ENCODE measurements around the gene EMSY.

Gene EMSY

GRCh38 chr11:76410851-76411357 is 33.9 kb upstream of the EMSY start:
- no peak for TF ChIP-seq CTCF (IDR thresholded peaks at IDR 0.05; ENCODE audit: control extremely low read depth, extremely low read depth, low read depth, missing control alignments)
- POLR2A ChIA-PET, result no interaction called here
- CTCF ChIA-PET, result interaction anchor here (1.2 to 2.3 kb wide), 2 partner anchors 10 to 14 kb away, joined by 3 to 8 read pairs; no protein-coding TSS in a partner anchor
- no peak for DNase-seq (ENCODE audit: extremely low spot score)

DNA sequence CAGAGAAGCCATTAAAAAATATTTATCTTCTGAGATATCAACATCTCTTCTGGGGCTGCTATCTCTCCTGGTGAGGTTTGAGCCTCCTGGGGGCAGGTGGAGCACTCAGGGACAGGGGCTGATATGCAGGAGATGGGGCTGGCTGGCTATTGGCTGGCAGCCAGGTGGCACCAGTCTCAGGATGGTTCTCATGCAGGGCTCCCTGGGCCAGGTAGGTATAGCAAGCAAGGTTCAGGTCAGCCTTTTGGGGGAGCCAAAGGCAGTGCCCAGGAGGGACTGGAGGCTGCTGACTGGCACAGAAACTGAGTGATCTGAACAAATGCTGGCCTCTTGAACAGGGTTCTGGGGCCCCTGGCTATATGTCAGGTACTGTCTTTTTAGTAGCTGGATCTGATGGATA is 29.7 kb upstream of the EMSY start:
- POLR2A ChIA-PET, result no interaction called here
- TF ChIP-seq CTCF (IDR thresholded peaks at IDR 0.05; ENCODE audit: control extremely low read depth, extremely low read depth, low read depth, missing control alignments), result peak; percentile 14
- CTCF ChIA-PET, result interaction anchor here (1.2 to 2.9 kb wide), 2 partner anchors 10 to 15 kb away, joined by 3 to 12 read pairs; no protein-coding TSS in a partner anchor
- DNase-seq (ENCODE audit: extremely low spot score), result no peak

DNA sequence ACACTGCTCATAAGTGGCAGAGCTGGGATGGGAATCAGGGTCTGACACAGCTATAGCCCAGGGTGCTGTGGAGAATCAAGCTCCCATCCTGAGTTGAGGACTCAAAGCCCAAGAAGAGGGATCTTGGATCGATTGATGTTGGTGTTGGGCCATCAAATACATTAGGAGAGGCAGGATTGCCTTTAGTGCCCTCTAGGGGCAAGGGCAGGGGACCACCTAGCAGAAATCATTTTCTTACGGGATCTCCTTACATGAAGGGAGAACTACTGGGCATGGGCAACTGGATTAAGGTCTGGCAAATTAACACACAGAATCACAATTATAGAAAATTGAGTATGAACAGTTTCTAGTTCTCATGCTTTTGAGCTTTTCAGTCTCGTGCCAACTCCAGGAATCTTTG is 24.9 kb upstream of the EMSY start:
- CTCF ChIA-PET, result interaction anchor here (0.8 to 2.0 kb wide), 12 partner anchors 8 to 212 kb away, joined by 3 to 14 read pairs (median 4); no protein-coding TSS in a partner anchor
- POLR2A ChIA-PET, result no interaction called here
- DNase-seq (ENCODE audit: extremely low spot score), result peak; percentile 34
- peak; percentile 43 for TF ChIP-seq CTCF (IDR thresholded peaks at IDR 0.05; ENCODE audit: control extremely low read depth, extremely low read depth, low read depth, missing control alignments)

DNA sequence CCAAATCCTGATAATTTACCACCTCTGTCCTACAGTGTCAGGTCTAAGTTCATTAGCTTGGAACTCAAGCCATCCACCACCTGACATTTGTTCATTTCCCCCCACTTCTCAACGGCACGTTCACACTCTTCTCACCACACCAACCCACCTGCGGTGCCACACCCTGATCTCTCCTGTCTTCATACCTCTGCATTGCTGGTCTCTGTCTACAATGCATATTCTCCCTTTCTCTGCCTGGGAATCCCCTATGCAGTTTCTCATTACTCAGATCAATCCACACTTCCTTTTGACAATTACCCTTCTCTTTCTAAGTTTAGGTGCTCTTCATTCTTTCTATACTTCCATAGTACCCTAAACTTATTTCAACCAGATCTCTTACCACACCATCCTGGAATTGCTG is 20.4 kb upstream of the EMSY start:
- peak; percentile 57 for DNase-seq (ENCODE audit: extremely low spot score)
- POLR2A ChIA-PET, result interaction anchor here (0.6 kb wide), 1 partner anchor 270 kb away, joined by 4 read pairs; no protein-coding TSS in a partner anchor

DNA sequence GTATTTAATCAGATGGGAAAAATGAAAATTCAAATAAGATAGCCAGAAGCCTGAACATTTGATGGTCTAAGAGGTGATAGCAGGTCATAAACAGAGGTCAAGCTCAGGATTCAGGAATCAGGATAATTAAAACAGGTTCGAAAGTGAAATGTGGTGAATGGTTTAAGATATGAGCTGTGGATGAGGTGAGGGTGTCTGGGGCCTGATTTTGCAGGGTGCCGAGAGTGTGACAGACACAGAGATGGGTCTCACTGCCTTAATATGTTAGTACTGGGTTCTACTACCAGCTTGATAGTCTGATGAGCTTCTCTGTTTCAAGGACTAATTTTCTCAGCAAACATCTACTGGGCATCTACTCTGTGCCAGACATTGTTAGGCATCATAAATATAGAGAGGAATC is 19.9 kb upstream of the EMSY start:
- ChIA-PET POLR2A (interaction anchor here (0.6 kb wide), 1 partner anchor 270 kb away, joined by 4 read pairs; no protein-coding TSS in a partner anchor), CTCF (interaction anchor here (0.9 to 1.0 kb wide), 2 partner anchors 11 to 14 kb away, joined by 3 read pairs; no protein-coding TSS in a partner anchor)
- no peak for DNase-seq (ENCODE audit: extremely low spot score)
- TF ChIP-seq CTCF (IDR thresholded peaks at IDR 0.05; ENCODE audit: control extremely low read depth, extremely low read depth, low read depth, missing control alignments), result no peak

More for the DNA sequence above, 20.4 kb upstream of the EMSY start:
- TF ChIP-seq CTCF (IDR thresholded peaks at IDR 0.05; ENCODE audit: control extremely low read depth, extremely low read depth, low read depth, missing control alignments), result no peak
- CTCF ChIA-PET, result interaction anchor here (0.9 to 1.0 kb wide), 2 partner anchors 10 to 13 kb away, joined by 3 read pairs; no protein-coding TSS in a partner anchor

DNA sequence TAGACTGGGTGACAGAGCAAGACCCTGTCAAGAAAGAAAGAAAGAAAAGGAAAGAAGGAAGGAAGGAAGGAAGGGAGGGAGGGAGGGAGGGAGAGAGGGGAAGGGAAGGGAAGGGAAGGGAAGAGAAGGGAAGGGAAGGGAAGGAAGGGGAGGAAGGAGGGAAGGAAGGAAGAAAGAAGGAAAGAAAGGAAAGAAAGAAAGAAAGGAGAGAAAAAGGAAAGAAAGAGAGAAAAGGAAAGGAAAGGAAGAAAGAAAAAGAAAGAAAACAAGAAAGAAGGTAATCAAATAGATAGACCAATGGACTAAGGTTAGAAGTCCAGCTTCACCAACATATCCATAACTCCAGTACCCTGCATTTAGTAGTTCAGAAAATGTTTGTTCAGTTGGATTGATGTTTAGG is 18.2 kb upstream of the EMSY start:
- TF ChIP-seq CTCF (IDR thresholded peaks at IDR 0.05; ENCODE audit: control extremely low read depth, extremely low read depth, low read depth, missing control alignments), result no peak
- DNase-seq (ENCODE audit: extremely low spot score), result no peak
- CTCF ChIA-PET, result interaction anchor here (1.1 kb wide), 1 partner anchor 30 kb away, joined by 3 read pairs; no protein-coding TSS in a partner anchor
- POLR2A ChIA-PET, result no interaction called here

All from GM10248 (cell line).